Small intestine (tissue), 7 donors: ENCODE results near the gene DPYSL4. TPM values are rescaled to one million over a fixed set of nuclear protein-coding genes. Genes with fewer than 3 reads are reported as not detected.

Source experiments
- DNase-seq, 2 donors: peaks; one replicate each; pipeline versions ENCODE4 v3.0.0 to v3.0.0-alpha.2; 2013
- FAIRE-seq: peaks from 2 replicates; lab custom pipeline; 2012; peaks lifted over from hg19 to GRCh38; lab: Jason Lieb, UNC
- H3K27ac ChIP-seq, 3 donors: one replicate each; pipeline ENCODE4 v1.5.1; 2013; ENCODE audit warnings: low read length in 2 of 3, mild to moderate bottlenecking in 2 of 3, control low read depth in 1 of 3, inconsistent platforms in 1 of 3, low read depth in 1 of 3, moderate library complexity in 1 of 3
- H3K27me3 ChIP-seq, 3 donors: one replicate each; pipeline ENCODE4 v1.6.1; 2013; ENCODE audit warnings: low read length in 3 of 3, inconsistent platforms in 1 of 3; ENCODE audit not compliant: control insufficient read depth in 3 of 3, insufficient read depth in 3 of 3
- H3K36me3 ChIP-seq, 3 donors: one replicate each; pipeline ENCODE4 v1.6.1; 2013; ENCODE audit warnings: low read length in 3 of 3, inconsistent platforms in 1 of 3, low read depth in 1 of 3, mild to moderate bottlenecking in 1 of 3, moderate library complexity in 1 of 3; ENCODE audit not compliant: control insufficient read depth in 3 of 3, insufficient read depth in 2 of 3
- H3K4me1 ChIP-seq, 3 donors: one replicate each; pipeline ENCODE4 v1.6.1; 2013; ENCODE audit warnings: low read length in 2 of 3, inconsistent platforms in 1 of 3, low read depth in 1 of 3, mild to moderate bottlenecking in 1 of 3, moderate library complexity in 1 of 3; ENCODE audit not compliant: control insufficient read depth in 3 of 3, insufficient read depth in 2 of 3
- H3K4me3 ChIP-seq, 3 donors: one replicate each; pipeline ENCODE4 v1.5.1; 2013; ENCODE audit warnings: low read length in 3 of 3, control low read depth in 1 of 3, inconsistent platforms in 1 of 3, low read depth in 1 of 3, mild to moderate bottlenecking in 1 of 3, moderate library complexity in 1 of 3
- H3K9me3 ChIP-seq, 2 donors: one replicate each; pipeline ENCODE4 v1.6.1; 2013; ENCODE audit warnings: low read depth in 1 of 2, low read length in 1 of 2; ENCODE audit not compliant: control insufficient read depth in 2 of 2, insufficient read depth in 1 of 2
- WGBS, 3 donors: extraction: QIAGEN DNeasy Blood & Tissue Kit; methylation state at CpG; one replicate each; pipeline ENCODE4 v1.1.7; 2013; 5-methylcytosine and 5-hydroxymethylcytosine counted together
- polyA plus RNA-seq, 4 donors: library from polyadenylated mRNA; stranded (reverse) in 3 of 4; unstranded in 1 of 4; fragments of 200-250 nt in 3 of 4; fragments of 120-200 nt in 1 of 4; gene quantifications; one replicate each; pipeline versions ENCODE4 v1.2.1 to v1.2.3, GENCODE V29; 2013
- donor health status: healthy with polysubstance abuse.
- donor health status: control.
- donor health status: control.
- donor health status: Bipolar disorder and iron deficiency.
- donor health status: healthy.

The DPYSL4 gene
- polyA plus RNA-seq, 4 donors: 1.0 to 1.2 TPM; not detected in 2

DNA sequence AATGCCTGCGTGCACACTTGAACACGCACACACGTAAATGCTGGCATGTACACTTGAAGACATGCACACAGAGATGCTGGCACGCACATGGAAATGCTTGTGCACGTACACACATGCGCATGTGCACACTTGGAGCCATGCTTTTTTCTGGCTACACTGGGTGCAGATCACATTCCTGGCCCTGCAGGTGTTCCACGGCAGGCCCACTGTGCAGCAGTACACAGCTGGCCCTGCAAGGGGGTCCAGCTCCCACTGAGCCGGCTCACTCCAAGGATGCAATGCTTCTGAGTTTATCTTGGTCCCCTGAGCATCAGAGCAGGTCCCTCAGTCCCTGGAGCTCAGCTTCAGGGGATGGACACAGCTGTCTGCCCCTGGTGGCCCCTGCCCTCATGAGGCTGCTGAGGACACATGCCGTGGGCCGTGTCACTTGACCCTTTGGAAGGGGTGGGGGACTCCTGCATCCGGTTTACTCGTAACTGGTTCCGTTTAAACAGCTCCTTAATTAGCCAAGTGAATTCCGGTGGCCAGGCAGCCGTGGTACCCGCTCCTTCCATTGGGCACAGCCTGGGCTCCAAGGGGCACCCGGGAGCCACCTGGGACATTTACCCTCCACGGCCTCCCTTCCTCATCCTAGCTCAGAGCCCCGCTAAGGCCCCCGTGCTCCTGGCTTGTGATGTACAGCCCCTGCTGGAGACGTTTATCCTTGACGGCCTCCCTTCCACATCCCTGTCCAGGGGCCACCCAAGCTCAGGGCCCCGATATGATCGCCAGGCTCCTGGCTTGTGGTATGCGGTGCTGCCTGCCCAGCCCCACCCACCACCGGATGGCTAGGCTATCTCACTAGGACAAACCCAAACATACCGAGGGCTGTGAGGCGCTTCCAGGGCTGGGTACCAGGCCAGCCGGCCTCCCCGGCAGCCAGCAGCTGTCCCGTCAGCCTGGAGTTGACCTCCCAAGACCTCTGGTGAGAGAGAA is 39.5 kb upstream of the DPYSL4 start:
- no peak for FAIRE-seq
- Histone ChIP-seq H3K36me3 (no peaks in the 10 kb centered on the region), H3K9me3 (no peaks in the 10 kb centered on the region), H3K4me1 (no peaks in the 10 kb centered on the region), H3K27me3 (peaks cover 0 to 5% (median 0%) of the 10 kb centered on the region in 3 donors), H3K4me3 (no peak overlapping the region), H3K27ac (no peak overlapping the region)
- WGBS, 3 donors: 65 to 71% (median 70%) methylated on average over 31 of the region's 31 CpGs
- DNase-seq: no peak

DNA sequence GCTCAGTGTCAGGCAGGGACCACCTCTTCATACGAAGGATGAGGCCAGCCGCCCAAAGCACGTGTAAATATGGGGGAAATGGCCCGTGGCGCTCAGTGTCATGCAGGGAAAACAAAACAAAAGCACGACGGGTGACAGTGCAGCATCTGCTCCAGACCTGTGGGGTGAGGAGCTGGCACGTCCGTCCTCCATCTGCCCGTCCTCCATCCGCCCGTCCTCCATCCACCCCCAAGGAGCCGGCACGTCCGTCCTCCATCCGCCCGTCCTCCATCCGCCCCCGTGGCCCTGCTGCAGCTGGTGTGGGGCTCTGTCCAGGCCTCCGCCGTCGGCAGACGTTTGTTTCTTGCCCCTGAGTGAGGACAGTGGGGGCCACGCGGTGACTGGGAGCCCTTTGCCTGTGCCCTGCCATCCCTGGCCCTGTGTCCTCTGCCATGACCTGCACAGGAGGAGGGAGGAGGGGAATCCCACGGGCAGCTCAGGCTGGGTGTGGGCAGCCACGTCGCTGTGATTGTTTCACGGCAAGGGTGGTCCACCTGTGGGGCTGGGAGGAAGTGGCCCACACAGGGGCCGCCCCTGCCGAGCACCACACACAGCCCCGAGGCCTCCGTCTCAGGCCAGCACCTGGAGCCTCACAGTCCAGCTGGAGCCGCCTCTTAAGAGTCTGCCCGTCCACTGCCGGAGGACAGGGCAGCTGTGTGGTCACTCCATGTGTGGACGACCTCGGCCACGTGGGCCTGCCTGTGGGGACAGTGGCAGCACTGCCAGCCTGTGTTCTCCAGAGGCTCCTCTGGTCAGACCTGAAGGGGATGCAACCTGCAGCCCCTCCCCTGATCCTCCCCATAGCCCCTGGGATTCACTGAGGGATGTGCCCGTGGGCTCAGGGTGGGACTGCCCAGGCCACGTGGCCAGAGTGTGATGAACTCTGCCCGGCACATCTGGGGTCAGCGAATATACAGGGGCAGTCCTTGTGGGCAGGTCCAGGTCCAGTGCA is 38.2 kb upstream of the DPYSL4 start:
- H3K4me1 ChIP-seq: no peaks in the 10 kb centered on the region
- H3K36me3 ChIP-seq: no peaks in the 10 kb centered on the region
- WGBS, 3 donors: 79 to 84% (median 80%) methylated on average over 41 to 43 of the region's 43 CpGs
- no peak for DNase-seq
- no peaks in the 10 kb centered on the region for H3K9me3 ChIP-seq
- peaks cover 0 to 2% (median 0%) of the 10 kb centered on the region in 3 donors for H3K27me3 ChIP-seq
- H3K27ac ChIP-seq: no peak overlapping the region
- no peak for FAIRE-seq
- H3K4me3 ChIP-seq: no peak overlapping the region

DNA sequence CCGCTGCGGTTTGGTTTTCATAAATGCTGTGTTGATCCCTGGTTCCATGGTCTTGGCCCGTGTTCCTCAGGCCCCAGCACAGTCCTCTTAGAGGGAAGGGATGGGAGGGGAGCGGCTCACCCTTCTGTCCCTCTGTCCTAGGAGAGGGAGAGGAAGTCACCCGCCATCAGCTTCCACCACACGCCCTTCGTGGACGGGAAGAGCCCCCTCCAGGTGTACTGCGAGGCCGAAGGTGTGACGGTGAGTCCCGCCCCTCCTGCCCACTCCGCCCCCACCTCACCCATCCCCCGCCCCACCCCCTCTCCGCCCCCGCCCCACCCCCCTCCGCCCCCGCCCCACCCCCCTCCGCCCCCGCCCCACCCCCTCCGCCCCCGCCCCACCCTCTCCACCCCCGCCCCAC is 37.5 kb upstream of the DPYSL4 start:
- no peaks in the 10 kb centered on the region for H3K9me3 ChIP-seq
- H3K36me3 ChIP-seq: no peaks in the 10 kb centered on the region
- WGBS, 3 donors: 46 to 81% (median 69%) methylated on average over 10 to 15 of the region's 23 CpGs
- no peak for FAIRE-seq
- no peak overlapping the region for H3K4me3 ChIP-seq
- H3K4me1 ChIP-seq: no peaks in the 10 kb centered on the region
- no peak for DNase-seq
- no peaks in the 10 kb centered on the region for H3K27me3 ChIP-seq
- H3K27ac ChIP-seq: no peak overlapping the region

DNA sequence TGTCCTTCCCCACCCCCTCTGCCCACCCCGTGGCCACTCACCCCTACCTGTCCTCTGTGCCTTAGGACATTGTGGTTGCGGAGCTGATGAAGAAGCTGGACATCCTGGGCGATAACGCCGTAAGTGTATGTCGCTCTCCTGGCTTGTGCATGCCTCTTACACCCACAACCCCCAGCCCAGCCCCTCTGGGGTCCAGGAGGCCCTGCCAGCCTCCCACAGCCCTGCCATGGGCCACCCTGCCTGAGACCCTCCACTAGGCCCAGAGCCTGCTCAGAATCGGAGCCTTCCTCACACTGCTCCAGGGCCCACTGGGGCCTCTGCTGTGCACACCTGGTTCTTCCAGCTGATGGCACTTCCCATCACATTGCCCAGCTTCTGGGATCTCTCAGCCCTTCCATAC is 36.8 kb upstream of the DPYSL4 start:
- DNase-seq (no peak), FAIRE-seq (no peak)
- WGBS, 3 donors: 88 to 96% (median 94%) methylated on average over 7 of the region's 7 CpGs
- Histone ChIP-seq H3K4me1 (no peaks in the 10 kb centered on the region), H3K27me3 (no peaks in the 10 kb centered on the region), H3K9me3 (no peaks in the 10 kb centered on the region), H3K36me3 (no peaks in the 10 kb centered on the region), H3K4me3 (no peak overlapping the region), H3K27ac (no peak overlapping the region)

DNA sequence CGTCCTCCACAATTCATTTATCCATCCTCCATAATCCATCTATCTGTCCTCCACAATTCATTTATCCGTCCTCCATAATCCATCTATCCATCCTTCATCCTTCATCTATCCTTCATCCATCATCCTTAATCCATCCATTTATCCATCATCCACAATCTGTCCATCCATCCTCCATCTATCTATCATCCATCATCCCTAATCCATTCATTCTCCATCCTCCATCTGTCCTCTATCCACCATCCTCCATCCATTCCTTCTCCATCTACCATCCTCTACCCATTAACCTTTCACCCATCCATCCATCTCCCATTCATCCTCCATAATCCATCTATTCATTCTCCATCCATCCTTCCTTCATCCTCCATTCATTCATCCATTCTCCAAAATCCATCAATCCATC is 36.0 kb upstream of the DPYSL4 start:
- Histone ChIP-seq H3K4me3 (no peak overlapping the region), H3K27ac (no peak overlapping the region), H3K9me3 (no peaks in the 10 kb centered on the region), H3K27me3 (no peaks in the 10 kb centered on the region), H3K36me3 (no peaks in the 10 kb centered on the region), H3K4me1 (no peaks in the 10 kb centered on the region)
- DNase-seq (no peak), FAIRE-seq (no peak)
- 94 to 95% (median 95%) methylated on average over 2 of the region's 2 CpGs for WGBS, 3 donors

DNA sequence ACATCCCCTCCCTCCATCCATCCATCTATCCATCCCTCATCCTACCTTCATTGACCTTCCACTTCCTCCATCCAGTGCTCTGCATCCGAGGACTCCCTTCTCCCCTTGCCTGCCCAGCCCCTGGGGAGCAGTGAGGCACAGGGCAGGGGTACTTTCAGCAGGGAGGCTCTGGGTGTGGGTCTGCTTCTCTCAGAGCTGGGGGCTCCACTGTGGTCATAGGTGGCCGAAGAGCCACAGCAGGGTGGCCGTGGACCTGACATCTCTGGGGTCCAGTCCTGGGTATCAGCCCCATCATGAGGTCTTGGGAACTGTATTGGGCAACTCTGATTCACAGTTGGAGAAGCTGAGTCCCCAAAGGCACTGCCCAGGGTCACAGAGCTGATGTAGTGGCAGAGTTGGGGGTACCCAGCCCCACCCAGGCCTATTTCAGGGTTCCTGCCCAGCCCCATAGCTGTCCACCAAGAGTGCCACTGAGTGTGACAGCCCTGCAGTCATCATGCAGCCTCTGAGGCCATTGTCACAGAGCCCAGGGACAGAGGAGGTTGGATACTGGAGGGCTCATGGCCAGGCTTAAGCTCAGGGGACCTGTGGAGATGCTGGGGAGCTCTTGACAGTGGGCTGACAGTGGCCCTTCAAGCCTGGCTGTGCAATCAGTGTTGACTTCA is 35.3 kb upstream of the DPYSL4 start:
- Histone ChIP-seq H3K27ac (no peak overlapping the region), H3K4me1 (no peaks in the 10 kb centered on the region), H3K36me3 (no peaks in the 10 kb centered on the region), H3K27me3 (no peaks in the 10 kb centered on the region), H3K9me3 (no peaks in the 10 kb centered on the region), H3K4me3 (no peak overlapping the region)
- DNase-seq (no peak), FAIRE-seq (no peak)
- 78 to 90% (median 87%) methylated on average over 3 of the region's 3 CpGs for WGBS, 3 donors

DNA sequence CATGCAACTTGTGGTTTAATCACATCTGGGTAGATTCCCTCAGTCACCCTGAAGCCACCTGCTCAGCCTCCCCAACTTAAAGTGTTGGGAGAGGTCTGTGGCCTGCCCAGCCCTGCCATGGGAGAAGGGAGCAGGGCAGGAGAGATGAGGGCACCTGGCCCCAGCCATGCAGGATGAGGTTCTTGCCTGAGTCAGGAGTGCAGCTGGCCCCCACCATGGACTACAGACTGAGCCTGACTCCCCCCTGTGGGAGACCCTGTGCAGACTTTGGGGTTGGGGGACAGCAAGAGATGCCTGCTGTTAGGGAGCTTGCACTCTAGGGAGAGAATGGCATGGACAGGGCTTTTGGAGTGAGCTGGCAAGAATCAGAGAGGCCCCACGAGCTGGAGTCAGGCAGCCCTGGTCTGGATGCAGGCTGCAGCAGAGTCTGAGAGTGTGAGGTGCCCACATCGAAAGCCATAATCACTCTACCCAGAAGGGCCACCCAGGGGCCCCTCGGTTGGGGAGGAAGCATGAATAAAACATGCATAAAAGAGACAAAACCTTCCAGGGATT is 34.7 kb upstream of the DPYSL4 start:
- H3K4me3 ChIP-seq: no peak overlapping the region
- H3K4me1 ChIP-seq: no peaks in the 10 kb centered on the region
- no peaks in the 10 kb centered on the region for H3K9me3 ChIP-seq
- no peaks in the 10 kb centered on the region for H3K36me3 ChIP-seq
- no peak overlapping the region for H3K27ac ChIP-seq
- no peak for DNase-seq
- no peaks in the 10 kb centered on the region for H3K27me3 ChIP-seq
- 33 to 56% (median 42%) methylated on average over 3 of the region's 3 CpGs for WGBS, 3 donors
- FAIRE-seq: no peak
